Measurements from ENCODE around the gene IGFBP2.

DNA sequence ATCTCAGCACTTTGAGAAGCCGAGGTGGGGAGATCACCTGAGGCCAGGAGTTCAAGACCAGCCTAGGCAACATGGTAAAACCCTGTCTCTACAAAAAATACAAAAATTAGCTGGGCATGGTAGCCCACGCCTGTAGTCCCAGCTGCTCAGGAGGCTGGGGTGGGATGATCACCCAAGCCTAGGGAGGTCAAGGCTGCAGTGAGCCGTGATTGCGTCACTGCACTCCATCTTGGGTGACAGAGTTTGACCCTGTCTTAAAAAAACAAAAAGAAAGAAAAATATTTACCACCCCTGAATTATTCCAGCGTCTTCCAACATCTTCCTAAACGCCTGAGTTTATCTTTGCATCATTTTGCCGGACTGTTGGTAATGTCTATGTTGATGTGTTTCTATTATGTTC lies 68.3 kb downstream of the IGFBP2 start:
- TF ChIP-seq, protein P1, sequence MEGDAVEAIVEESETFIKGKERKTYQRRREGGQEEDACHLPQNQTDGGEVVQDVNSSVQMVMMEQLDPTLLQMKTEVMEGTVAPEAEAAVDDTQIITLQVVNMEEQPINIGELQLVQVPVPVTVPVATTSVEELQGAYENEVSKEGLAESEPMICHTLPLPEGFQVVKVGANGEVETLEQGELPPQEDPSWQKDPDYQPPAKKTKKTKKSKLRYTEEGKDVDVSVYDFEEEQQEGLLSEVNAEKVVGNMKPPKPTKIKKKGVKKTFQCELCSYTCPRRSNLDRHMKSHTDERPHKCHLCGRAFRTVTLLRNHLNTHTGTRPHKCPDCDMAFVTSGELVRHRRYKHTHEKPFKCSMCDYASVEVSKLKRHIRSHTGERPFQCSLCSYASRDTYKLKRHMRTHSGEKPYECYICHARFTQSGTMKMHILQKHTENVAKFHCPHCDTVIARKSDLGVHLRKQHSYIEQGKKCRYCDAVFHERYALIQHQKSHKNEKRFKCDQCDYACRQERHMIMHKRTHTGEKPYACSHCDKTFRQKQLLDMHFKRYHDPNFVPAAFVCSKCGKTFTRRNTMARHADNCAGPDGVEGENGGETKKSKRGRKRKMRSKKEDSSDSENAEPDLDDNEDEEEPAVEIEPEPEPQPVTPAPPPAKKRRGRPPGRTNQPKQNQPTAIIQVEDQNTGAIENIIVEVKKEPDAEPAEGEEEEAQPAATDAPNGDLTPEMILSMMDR (IDR thresholded peaks at IDR 0.05) = no peak
- TF ChIP-seq POLR2A (IDR thresholded peaks at IDR 0.05) = no peak

Data from body of pancreas (tissue), 4 donors.